ENCODE measurements around the gene KLHL29. TPM values are rescaled to one million over a fixed set of nuclear protein-coding genes. Genes with fewer than 3 reads are reported as not detected.

The KLHL29 gene
- total RNA-seq, 1 experiment from 2014 or later = 3.4 TPM

DNA sequence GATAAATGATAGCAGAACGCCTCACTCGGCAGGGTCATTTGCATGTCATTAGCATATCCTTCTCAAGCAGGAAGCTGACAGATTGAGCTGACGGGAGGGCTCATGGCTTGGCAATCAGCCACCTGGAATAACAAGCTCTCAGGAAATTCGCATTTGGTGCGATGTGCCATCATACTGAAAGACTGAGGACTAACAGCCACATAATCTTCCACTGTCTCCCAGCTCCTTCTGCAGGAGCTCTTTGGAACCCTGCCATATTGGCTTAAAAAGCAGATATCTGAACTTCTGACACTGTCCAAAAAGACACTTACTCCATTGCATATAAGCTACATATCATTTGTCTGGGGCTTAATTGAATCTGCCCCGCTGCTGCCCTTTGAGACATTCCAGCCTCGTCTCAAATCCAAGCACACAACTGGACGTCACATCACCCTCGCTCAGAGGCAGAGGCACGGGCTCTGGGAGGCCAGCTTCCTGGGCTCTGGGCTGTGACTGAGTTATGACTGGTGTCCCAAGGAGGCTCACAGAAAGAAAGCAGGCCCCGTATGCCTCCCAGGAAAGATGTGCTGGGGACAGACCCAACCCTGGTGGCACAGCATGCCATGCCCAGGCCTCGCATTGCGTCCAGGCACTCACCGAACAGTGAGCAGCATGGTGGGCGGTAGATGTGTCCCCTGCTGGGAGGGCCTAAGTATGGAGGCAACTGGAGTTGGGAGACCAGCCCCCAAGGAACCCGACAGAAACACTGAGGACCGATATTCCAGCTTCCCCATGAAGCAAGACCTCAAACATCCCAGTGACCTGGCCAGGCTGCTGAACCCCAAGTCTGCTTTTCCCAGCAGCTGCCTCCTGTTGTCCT, 314.0 kb downstream of the KLHL29 start:
- Histone ChIP-seq H3K36me3 (ENCODE audit: low read depth) (no peaks in the 10 kb centered on the region), H3K9me2 (ENCODE audit: insufficient read depth) (no peaks in the 10 kb centered on the region), H3K4me1 (replicated peaks; ENCODE audit: insufficient read depth) (no peaks in the 10 kb centered on the region), H3K4me3 (no peak overlapping the region), H4K20me1 (ENCODE audit: insufficient read depth) (no peaks in the 10 kb centered on the region; the same call in 1 of the 2 replicates), H3K4me2 (no peak overlapping the region), H2AFZ (no peak overlapping the region), H3K9me3 (ENCODE audit: insufficient read depth, low read depth) (no peaks in the 10 kb centered on the region), H3K27me3 (ENCODE audit: insufficient read depth, low read depth) (no peaks in the 10 kb centered on the region), H3F3A (ENCODE audit: insufficient read depth, low read depth) (no peaks in the 10 kb centered on the region), H3K27ac (no peak overlapping the region), H3K79me2 (ENCODE audit: low read depth) (no peaks in the 10 kb centered on the region)
- no peak for DNase-seq
- intact Hi-C loops (cut with micrococcal nuclease; ENCODE audit: unreplicated experiment) = no loop called here
- POLR2A ChIA-PET (ENCODE audit: unreplicated experiment) = no interaction called here
- CTCF ChIA-PET = no interaction called here
- no peak for TF ChIP-seq EZH2 (IDR thresholded peaks at IDR 0.05; ENCODE audit: low read depth)
- TF ChIP-seq, protein P1, sequence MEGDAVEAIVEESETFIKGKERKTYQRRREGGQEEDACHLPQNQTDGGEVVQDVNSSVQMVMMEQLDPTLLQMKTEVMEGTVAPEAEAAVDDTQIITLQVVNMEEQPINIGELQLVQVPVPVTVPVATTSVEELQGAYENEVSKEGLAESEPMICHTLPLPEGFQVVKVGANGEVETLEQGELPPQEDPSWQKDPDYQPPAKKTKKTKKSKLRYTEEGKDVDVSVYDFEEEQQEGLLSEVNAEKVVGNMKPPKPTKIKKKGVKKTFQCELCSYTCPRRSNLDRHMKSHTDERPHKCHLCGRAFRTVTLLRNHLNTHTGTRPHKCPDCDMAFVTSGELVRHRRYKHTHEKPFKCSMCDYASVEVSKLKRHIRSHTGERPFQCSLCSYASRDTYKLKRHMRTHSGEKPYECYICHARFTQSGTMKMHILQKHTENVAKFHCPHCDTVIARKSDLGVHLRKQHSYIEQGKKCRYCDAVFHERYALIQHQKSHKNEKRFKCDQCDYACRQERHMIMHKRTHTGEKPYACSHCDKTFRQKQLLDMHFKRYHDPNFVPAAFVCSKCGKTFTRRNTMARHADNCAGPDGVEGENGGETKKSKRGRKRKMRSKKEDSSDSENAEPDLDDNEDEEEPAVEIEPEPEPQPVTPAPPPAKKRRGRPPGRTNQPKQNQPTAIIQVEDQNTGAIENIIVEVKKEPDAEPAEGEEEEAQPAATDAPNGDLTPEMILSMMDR (conservative IDR thresholded peaks at IDR 0.05) = no peak
- BruUV-seq (replicated peaks) = no TSS peak

DNA sequence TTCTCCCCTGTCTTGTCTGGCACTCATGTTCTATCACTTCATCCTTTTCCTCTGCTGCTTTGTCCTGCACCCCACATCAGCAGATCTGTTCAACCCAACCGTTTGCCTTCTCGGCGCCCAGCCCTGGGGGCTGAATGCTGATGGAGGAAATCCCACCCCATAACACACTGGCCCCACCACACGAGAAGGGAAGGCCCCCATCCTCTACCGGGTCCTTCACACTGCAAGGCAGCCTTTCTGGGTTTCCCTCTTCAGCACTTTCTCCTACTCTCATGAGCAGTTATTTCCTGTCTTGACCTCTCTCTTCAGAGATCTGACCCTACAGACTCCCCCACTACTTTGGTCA, 314.6 kb downstream of the KLHL29 start:
- ChIA-PET POLR2A (ENCODE audit: unreplicated experiment) (no interaction called here), CTCF (no interaction called here)
- no peak overlapping the region for H2AFZ ChIP-seq
- TF ChIP-seq EZH2 (IDR thresholded peaks at IDR 0.05; ENCODE audit: low read depth) = no peak
- TF ChIP-seq, protein P1 (conservative IDR thresholded peaks at IDR 0.05) = no peak
- no peak overlapping the region for H3K27ac ChIP-seq
- no peak for DNase-seq
- no peak overlapping the region for H3K4me3 ChIP-seq
- no peaks in the 10 kb centered on the region; the same call in 1 of the 2 replicates for H4K20me1 ChIP-seq (ENCODE audit: insufficient read depth)
- BruUV-seq (replicated peaks) = no TSS peak
- no peaks in the 10 kb centered on the region for H3K79me2 ChIP-seq (ENCODE audit: low read depth)
- H3K4me1 ChIP-seq (replicated peaks; ENCODE audit: insufficient read depth) = no peaks in the 10 kb centered on the region
- intact Hi-C loops (cut with micrococcal nuclease; ENCODE audit: unreplicated experiment) = no loop called here
- no peaks in the 10 kb centered on the region for H3K27me3 ChIP-seq (ENCODE audit: insufficient read depth, low read depth)
- no peak overlapping the region for H3K4me2 ChIP-seq
- H3K36me3 ChIP-seq (ENCODE audit: low read depth) = no peaks in the 10 kb centered on the region
- no peaks in the 10 kb centered on the region for H3F3A ChIP-seq (ENCODE audit: insufficient read depth, low read depth)
- no peaks in the 10 kb centered on the region for H3K9me3 ChIP-seq (ENCODE audit: insufficient read depth, low read depth)
- H3K9me2 ChIP-seq (ENCODE audit: insufficient read depth) = no peaks in the 10 kb centered on the region

DNA sequence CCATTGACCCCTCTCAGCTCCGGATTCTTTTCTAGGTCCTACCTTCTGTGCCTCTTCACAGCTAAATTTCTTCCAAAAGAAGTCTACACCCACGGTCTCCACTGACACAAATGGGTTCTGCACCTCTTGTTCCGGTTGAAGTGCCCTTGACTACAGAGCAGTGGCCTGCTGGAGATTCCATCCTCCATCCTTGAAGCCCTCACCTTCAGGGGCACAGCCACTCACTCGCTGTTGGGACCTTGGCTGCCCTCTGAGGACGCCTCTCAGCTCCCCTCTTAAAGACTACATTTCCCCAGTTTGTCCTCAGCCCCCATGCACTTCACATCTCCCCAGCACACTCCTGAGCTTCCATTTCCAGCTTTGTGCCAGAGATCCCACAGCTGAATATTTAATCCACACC, 315.6 kb downstream of the KLHL29 start:
- Histone ChIP-seq H3K27me3 (ENCODE audit: insufficient read depth, low read depth) (no peaks in the 10 kb centered on the region), H2AFZ (no peak overlapping the region), H4K20me1 (ENCODE audit: insufficient read depth) (no peaks in the 10 kb centered on the region; the same call in 1 of the 2 replicates), H3F3A (ENCODE audit: insufficient read depth, low read depth) (no peaks in the 10 kb centered on the region), H3K79me2 (ENCODE audit: low read depth) (no peaks in the 10 kb centered on the region), H3K4me1 (replicated peaks; ENCODE audit: insufficient read depth) (no peaks in the 10 kb centered on the region), H3K36me3 (ENCODE audit: low read depth) (no peaks in the 10 kb centered on the region), H3K9me3 (ENCODE audit: insufficient read depth, low read depth) (no peaks in the 10 kb centered on the region), H3K4me3 (no peak overlapping the region), H3K27ac (no peak overlapping the region), H3K9me2 (ENCODE audit: insufficient read depth) (no peaks in the 10 kb centered on the region), H3K4me2 (no peak overlapping the region)
- POLR2A ChIA-PET (ENCODE audit: unreplicated experiment) = no interaction called here
- TF ChIP-seq, protein P1 (conservative IDR thresholded peaks at IDR 0.05) = no peak
- TF ChIP-seq EZH2 (IDR thresholded peaks at IDR 0.05; ENCODE audit: low read depth) = no peak
- BruUV-seq (replicated peaks) = no TSS peak
- CTCF ChIA-PET = no interaction called here
- no peak for DNase-seq
- intact Hi-C loops (cut with micrococcal nuclease; ENCODE audit: unreplicated experiment) = no loop called here
